ENCODE measurements around the gene LIPA.

Gene LIPA

DNA sequence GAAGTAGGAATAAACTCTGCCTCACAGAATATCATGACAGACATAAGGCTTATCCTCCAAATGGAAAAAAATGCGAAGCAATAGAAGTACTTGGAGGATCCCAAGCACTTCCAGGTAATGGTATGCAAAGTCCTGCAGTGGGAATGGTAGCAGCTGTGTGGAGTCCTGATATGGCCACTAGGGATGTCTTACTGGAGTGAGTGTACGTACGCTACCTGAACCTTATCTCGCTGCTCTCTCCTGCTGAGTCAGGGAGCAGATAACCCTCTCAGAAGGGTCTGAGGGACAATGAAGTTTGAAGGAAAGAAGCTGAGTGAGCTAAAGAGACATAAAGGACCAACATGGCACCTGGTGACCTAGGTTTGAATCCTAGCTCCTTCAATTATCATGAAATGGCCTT, 86.7 kb downstream of the LIPA start:
- DNase-seq (ENCODE audit: low spot score), result no peak

DNA sequence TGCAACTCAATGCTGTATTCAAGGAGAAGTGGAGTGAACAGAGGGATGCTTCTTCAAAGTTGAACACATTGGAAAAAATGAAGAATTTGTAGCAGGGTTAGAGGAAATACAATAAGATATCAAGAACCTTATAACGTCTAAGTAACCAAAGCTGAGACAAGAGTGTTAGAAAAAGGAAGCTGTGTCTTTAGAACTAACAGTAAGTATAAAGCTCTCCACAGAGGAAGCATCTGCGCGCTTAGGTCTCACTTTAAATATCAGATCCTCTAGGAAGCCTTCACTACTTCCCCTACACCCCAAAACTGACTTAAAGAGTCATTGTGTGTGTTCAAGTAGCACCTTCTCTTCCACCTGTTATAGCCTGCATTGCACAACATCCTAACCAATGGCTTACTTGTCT, 87.5 kb downstream of the LIPA start:
- no peak for DNase-seq (ENCODE audit: low spot score)
